ENCODE results near the gene TMEM132C. TPM values are rescaled to one million over a fixed set of nuclear protein-coding genes. Genes with fewer than 3 reads are reported as not detected.
"Not testable (repeated sequence)": the region's sequence is repeated elsewhere in the genome, so short reads cannot be mapped to it uniquely, and the experiment has no call there.

Gene TMEM132C
- polyA plus RNA-seq, 3 donors: 2.4 to 3.0 (median 2.4) TPM

DNA sequence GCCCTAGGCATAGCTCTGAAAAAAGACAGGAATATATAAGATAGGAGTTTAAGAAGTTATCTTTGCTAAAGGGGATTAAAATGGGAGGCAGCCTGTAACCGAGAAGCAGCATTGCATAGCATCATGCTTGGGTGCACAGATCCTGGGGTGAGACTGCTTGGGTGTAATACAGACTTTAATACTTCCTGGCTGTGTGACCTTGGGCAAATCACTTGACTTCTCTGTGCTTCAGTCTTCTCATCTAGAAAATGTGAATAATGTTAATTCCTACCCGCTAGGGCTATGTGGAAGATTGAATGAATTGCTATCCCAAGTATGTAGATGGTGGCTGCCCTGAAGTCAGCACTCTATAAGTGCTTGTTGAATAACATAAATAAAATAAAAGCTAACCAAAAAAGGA lies 204.5 kb downstream of the TMEM132C start:
- no peak for DNase-seq

DNA sequence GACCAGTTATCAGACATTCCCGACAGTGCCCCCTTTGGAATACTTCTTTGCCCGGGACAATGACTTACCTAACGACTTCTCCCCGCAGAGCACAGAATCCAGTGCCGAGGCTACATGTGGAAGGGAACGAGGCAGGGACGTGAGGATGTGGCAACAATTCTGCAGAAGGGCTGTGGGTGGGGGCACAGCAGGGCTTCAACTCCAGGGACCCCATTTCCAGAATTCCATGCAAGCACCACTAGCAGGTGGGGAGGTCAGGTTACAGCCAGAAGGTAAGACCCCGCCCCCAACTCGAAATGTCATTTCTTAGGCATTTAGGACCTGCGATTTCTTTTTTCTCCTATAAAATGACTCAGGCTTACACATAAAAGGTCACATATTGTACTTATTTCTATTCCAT lies 207.9 kb downstream of the TMEM132C start:
- no peak for DNase-seq

DNA sequence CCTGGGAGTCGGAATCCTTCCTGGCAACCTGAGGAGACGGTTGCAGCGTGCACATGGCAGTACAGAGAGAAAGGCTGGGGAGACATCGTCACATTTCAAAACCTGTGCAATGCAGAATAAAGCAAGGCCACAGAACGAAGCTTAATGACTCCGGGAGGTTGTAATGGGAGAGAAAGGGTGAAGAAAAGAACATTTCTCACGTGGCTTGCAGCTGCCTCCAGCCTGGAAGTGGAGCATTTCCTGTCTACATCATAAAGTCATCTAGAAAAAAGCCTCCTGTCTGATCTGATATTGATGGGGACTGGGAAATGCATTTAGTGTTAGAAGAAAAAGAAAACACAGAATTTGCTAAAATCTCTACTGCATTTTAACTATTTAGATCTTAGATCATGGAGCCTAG lies 209.3 kb downstream of the TMEM132C start:
- DNase-seq: peak; percentile 34

DNA sequence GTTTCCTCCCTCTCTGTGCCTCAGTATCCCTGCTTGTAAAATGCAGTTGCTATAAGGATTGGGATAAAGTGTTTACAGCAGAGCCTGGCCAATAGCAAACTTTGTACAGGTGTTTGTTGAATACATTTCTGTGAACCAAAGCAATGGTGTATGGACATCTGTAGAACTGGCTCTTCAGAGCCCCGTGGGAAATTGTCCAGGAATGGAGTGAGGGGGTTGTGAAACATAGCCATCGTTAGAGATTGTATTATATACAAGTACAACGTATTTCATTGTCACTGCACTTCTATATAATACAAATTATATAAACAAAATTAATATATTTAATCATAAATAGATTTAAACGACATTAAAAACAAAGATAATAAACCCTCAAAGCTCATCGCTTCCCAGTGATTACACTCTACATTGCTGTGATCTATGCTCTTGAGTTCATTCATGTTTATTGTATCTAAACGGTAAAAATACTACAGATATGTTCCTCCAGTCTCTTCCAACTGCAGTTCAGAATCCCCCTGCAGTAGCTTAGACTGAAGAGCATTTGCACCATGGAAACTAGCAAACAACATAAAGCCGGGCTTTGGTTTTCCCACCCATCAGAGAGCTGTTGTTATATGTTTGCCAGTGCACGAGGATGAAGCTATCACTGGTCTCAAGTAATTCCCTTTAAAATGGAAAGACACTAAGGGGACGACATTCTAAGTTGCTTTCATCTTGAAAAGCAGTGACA lies 216.7 kb downstream of the TMEM132C start:
- no peak for DNase-seq

DNA sequence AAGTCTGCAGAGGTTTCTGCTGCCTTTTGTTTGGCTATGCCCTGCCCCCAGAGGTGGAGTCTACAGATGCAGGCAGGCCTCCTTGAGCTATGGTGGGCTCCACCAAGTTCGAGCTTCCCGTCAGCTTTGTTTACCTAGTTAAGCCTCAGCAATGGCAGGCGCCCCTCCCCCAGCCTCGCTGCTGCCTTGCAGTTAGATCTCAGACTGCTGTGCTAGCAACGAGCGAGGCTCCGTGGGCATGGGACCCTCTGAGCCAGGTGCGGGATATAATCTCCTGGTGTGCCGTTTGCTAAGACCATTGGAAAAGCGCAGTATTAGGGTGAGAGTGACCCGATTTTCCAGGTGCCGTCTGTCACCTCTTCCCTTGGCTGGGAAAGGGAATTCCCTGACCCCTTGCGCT lies 230.4 kb downstream of the TMEM132C start:
- not testable (repeated sequence) for DNase-seq

DNA sequence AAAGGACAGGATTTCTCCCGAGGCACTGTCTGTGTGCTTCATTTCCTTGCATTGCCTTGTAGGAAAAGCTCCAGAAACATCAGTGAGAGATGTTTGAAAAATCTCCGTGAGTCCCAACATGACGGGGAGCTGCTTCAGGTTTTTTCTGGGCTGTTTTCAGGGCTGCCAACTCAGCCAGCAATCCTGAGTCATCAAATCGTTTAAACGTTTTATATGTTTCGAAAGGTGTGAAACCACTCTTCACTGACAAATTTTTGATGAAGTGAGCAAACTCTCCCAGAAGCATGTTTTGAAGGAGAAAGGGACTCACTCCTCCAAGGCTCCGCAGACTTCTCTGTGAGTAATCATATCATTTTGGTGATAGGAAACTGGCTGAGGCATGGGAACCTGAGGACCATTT lies 240.5 kb downstream of the TMEM132C start:
- no peak for DNase-seq

DNA sequence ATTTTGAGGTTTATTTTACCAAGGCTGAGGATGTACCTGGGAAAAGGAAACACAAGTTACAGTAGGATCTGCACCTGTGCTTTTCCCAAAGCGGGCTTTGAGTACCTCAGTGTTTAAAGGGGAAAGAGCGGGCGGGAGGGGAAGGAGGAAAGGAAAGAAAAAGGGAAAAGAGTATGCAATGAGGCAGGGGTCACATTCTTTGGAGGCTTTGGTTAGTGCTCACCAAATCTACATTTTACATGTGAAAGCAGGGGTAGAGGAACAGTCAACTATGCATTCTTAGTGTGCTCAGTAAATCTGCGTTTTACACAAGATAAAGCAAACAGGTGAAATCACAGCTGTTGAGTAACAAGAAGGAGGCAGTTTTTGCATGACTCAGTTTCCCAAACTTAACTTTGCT lies 242.2 kb downstream of the TMEM132C start:
- DNase-seq: no peak

DNA sequence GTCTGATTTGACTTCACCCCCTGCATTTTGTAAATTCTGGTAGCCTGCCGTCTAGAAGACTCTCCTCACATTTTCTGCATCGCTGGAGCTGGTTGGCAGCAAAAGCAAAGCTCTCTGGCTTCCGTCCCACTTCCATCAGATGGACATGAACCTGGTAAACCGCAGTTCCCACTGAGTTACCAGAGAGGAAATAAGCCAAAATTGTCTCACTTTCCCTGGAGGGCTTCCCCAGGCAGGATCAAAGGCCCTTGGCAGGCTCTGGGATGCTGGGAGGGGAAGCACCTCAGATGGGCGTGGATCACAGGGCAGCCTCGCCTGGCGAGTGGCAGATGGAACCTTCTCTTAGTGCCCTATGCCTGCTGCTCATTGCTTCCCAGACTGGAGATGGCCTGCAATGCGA lies 243.5 kb downstream of the TMEM132C start:
- no peak for DNase-seq

DNA sequence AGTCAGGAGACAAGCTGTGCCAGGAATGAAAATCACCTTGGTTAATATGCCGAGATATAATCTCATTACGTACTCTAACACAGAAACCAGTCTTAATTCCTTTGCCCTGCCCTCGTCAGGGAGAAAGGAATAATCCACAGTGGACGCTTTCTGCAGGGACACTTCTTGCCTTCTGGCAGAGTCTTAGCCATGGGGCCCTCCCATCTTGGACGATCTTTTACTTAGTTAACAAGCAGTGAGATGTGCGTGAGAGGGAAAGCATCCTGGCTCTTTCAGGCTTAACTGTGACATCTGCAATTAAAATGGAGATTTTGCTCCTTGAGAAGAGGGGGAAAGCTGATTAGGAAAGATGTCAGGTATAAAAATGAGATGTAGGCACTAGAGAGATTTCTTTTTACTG lies 246.4 kb downstream of the TMEM132C start:
- no peak for DNase-seq

DNA sequence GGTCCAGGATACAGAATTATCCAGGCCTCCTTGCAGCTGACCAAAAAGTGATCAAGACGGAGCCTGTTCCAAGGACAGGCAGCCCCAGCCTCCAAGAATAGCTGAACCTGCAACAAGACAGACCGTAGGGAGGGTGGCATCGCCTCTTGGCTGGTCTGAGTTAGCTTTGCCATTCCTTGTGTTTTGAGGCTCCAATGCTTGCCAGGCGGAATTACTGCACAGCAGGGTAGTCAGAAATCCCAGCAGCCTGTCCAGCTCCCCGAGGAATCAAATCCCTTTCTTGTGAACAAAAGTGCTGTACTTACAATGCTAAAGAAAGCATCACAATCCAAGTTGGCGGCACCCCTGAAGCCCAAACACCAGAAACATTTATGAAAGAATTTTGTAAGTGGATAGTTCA lies 246.9 kb downstream of the TMEM132C start:
- DNase-seq: no peak

DNA sequence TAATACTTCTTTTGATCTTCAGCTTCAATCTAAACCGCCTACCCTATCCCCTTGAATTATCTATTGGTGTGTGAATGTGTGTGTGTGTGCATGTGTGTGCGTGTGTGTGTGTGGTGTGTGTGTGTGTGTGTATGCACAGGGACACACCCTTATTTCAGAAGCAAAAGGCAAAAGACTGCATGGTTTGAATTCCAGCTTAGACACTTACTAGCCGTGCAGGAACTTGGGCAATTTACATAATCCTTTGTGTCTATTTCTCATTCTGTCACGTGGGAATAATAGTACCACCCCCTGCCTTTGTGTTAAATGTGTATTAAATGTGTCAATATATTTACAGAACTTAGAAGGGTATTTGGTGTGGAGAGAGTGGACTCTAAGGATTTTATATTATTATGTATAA lies 251.7 kb downstream of the TMEM132C start:
- no peak for DNase-seq

DNA sequence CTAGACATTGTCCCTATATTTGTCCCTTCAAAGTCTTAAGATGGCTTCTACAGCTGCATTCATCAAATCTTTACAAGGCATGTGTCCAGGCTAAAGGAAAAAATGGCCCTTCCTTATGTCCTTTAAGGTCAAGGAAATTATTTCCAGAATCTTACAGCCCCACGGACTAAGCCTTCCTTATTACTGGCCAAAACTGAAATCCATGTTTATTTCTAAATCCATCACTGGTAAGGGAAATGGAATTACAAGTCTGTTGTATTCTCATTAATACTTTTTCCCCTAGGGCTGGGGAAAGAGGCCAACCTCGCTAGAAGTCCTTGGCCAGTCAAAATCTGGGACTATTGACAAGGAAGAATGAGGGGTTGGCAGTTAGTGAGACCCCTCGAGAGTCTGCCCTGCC lies 252.5 kb downstream of the TMEM132C start:
- no peak for DNase-seq

DNA sequence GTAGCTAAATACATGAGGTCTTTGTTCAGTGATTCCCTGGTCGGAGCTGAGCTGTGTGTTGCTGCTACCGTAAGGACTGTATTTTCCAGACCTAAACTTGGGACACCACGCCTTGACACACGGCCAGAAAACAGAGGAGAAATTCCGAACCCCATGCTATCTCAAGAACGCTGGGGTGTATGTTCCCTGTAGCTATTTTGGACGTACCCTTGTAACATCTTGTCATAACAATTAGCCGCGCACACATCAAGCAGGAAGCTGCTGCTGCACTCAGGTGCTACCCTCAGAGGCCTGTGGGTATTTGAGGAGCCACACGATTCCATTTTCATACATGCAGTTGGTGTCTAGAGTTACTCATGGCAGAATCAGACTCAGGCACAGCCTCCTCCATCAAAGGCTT lies 255.0 kb downstream of the TMEM132C start:
- DNase-seq: no peak

DNA sequence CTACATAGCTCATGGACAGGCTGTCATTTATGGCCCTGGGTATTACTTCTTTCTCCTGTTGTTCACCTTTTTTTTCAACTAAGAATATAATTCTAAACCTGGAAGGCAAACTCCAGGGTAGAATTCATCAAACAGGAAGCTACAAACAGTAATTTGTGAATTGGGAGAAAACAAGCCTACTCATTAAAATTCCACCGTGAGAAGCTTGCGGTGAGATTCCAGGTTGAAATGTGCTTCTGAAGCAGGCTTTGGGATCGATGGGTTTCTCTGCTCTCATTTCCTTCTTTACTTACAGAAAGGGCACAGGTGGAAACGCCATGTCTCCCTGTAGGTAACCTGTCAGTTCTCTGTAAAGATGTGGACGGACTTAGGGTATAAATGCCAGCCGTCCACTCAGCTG lies 257.5 kb downstream of the TMEM132C start:
- peak; percentile 4 for DNase-seq

DNA sequence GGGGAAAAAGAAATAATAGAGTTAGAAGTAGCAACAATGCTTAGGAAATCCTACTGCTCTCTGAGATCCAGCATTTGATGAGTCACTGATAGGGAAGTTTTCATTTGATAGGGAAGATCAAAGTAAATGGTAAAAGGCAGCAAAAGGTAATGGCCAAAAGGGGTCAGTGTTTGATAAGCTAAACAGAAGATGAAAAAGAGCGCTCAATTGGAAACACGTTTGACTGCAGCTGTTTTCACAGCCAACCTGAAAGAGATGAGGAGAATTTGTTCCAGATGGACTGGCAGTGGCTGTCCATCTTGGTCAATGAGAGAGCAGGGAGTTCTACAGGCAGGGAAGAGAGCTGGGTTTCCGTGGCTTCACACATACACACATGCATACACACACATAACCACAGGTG lies 264.2 kb downstream of the TMEM132C start:
- DNase-seq: no peak

DNA sequence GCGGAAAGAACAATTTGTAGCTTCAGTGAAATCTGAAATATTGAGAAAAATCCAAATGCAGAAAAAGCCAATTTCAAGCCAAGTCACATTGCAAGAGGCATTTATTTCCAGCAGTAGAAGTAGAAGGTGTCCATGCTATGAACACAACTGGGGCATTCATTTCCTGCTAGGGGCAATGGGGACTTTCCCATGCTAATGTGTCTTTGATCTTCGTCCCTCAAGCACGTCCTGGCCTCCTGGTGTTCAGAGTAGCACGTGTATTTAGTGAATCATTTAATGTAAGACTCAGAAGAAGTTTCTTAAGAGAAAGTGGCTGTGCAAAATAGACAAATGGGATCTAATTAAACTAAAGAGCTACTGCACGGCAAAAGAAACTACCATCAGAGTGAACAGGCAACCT lies 267.9 kb downstream of the TMEM132C start:
- DNase-seq: no peak

DNA sequence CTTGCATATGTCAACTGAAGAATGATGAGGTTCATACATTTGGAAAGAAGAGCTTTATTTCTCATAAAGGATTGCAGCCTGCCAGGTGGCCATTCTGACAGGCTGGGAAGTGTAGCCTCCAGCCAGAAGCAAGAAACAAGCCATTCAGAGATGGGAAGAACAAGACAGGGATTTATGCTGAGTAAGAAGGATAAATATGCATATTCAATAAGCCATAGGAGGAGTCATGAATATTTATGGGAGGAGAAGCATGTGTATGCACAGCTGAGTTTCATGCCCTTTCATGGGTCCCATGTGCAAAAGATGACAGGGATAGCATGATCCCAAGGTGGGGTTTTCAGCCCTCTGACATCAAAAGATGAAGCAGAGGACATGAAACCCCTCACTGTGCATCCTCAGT lies 269.8 kb downstream of the TMEM132C start:
- DNase-seq: no peak

DNA sequence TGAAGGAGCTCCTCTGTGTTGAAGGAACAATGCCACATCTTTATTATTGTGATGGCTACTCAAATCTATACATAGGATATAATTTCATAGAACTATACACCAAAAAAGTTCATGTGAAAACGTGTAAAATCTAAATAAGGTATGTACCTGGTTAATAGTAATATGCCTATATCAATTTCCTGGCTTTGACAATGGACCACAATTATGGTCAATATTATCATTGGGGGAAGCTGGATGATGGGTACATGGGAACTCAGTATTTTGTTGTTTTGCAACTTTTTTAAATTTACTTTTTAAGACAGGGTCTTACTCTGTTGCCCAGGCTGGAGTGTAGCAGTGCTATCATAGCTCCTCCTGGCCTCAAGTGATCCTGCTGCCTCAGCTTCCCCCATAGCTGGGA lies 270.7 kb downstream of the TMEM132C start:
- DNase-seq: no peak

DNA sequence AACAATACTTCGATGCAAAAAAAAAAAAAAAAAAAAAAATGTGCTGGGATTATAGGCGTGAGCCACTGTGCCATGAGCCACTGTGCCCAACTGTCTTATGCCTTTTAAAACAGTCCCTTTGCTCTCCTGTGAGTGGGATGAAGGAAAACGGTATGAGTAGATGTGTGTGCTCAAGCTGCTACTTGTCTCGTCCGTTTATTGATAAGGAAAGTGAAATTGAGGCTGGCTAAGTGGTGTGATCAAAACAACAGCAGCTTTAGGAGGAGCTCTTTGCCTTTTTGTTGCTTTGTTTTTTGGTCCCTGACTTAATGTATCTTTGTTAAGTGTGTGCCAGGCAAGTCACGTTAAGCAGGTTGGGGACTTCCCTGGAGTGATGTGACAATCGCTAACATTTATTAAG lies 275.9 kb downstream of the TMEM132C start:
- DNase-seq: no peak

DNA sequence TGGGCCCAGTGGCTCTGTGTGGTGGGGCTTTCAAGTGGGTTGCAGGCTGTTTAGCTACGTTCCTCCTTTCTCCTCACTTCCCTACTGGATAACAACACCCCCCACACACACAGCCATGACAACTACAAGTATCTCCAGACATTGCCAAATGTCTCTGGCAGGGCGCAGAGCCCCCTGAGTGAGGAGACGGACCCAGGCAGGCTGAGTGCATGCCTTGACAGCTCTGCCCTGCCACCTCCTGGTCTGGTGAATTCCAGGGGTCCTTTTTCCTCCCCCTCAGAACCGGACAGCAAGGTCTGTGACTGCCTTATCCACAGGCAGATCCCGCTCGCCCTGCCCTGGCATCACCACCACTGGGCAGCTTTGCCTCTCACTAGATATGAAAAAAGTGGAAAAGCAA lies 276.5 kb downstream of the TMEM132C start:
- DNase-seq: no peak

DNA sequence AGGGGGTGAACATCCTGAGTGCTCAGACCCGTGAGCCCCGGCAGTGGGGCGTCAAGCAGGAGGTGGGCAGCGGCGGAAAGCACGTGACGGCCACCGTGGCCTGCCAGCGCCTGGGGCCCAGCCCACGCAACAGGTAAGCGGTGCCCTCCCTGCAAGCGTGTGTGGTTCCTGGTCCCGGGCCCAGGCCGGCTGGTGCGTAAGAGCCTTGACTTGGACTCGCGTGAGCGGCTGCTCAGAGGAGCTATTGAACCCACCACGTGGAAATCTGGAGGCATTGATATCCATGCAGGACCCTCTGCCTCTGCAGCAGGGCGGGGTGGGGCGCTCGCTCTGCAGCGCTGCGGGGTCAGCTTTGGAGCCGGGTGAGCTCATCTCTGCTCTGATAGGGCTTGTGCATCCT lies 277.0 kb downstream of the TMEM132C start:
- DNase-seq: no peak

DNA sequence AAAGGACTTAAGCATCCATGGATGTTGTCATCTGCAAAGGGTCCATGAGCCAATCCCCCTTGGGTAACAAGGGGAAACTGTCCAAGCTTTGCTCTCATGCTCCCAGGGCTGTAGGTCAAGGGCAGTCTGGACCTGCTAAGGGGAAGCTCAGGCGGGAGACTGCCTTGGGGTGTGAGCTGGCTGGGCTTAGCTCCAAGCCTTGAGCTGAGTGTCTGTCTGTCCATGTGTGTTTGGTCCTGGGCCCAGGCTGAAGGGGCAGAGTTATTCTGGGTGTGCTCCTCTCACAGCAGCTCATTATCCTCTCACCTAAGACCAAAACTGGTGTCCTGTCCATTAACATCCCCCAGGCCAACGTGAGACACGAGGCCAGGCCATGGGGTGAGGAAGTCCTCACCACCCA lies 282.0 kb downstream of the TMEM132C start:
- DNase-seq: no peak

DNA sequence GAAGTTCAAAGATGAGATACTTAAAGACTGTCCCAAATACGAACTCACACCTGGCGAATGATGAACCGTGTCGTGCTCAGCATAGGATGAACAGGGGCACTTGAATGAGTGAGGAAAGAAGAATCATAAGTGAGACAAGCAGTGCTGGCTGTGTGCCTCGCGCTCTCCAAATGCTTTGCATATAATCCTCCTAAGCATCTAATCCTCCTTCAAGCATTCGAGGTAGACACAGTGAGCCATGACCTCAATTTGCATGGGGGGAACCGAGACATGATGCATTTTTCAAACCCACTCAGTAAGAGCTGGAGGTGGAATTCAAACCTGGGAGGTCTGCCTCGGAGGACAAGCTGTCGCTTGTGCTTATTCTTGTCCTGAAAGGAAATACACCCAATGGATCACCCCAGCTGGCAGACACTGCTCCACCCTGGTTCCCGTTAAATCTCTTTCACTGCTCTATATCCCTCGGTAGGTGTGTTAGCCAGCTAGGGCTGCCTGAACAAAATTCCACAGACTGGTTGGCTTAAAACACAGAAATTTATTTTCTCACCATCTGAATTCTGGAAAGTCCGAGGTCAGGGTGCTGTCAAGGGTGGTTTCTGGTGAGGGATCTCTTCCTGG lies 282.7 kb downstream of the TMEM132C start:
- no peak for DNase-seq

DNA sequence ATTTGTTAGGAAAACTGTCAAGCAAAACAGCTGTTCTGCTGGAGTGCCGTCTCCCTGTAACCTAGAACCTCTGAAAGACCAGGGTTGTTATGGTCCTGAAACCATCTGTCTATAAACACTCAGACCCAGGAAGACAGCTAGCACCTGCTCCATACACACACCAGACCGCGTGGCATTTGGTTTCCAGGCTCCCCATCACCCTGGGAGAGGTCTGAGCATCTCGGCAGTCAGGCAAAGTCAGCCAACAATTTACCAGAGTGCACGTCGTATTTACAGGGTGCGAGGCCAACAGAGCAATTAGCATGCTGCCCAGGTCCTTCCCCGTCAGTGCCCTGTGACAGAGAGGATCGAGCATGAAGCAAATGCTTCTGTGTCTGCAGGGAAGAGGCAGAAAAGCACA lies 284.3 kb downstream of the TMEM132C start:
- no peak for DNase-seq
